ENCODE results near the gene ALKBH5. TPM values are rescaled to one million over a fixed set of nuclear protein-coding genes. Genes with fewer than 3 reads are reported as not detected.

Gene ALKBH5
- total RNA-seq, 4 donors from 2014 or later = 56.0 to 87.2 (median 76.4) TPM

DNA sequence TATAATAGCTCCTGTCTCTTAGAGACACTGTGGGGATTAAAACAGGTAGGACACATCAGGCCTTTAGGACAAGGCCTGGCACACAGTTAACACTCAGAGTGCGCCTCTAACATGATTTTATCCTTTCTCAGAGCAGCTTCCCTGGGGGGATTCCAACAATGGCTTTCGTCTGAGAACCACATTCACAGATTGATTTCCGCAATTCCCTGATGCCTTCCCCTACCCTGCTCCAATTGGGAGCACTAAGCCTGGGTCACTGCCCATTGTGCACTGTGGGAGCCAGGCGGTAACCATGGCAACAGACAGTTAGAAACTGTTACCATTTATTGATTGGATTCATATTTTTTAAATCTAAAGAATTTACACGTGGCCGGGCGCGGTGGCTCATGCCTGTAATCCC is 5.9 kb upstream of the ALKBH5 start:
- no peak overlapping the region for H3K4me3 ChIP-seq (ENCODE audit: low read depth, poor library complexity, severe bottlenecking)
- 86 to 87% methylated on average over 8 of the region's 8 CpGs for WGBS, 2 donors
- DNase-seq (ENCODE audit: low spot score in 2 of 2) = no peak
- intact Hi-C loops (cut with DNase I; ENCODE audit: low total_unique reads) = no loop called here
- TF ChIP-seq CTCF (IDR thresholded peaks at IDR 0.05) (no peak), POLR2A (IDR thresholded peaks at IDR 0.05) (no peak)

GRCh38 chr17:18179196-18179595 is 4.4 kb upstream of the ALKBH5 start:
- intact Hi-C loops (cut with DNase I; ENCODE audit: low total_unique reads) = no loop called here
- no peak overlapping the region for H3K4me3 ChIP-seq (ENCODE audit: low read depth, poor library complexity, severe bottlenecking)
- no peak for DNase-seq (ENCODE audit: low spot score in 2 of 2)
- WGBS, 2 donors = 79 to 94% methylated on average over 1 of the region's 1 CpG
- TF ChIP-seq POLR2A (IDR thresholded peaks at IDR 0.05) = no peak
- no peak for TF ChIP-seq CTCF (IDR thresholded peaks at IDR 0.05)

DNA sequence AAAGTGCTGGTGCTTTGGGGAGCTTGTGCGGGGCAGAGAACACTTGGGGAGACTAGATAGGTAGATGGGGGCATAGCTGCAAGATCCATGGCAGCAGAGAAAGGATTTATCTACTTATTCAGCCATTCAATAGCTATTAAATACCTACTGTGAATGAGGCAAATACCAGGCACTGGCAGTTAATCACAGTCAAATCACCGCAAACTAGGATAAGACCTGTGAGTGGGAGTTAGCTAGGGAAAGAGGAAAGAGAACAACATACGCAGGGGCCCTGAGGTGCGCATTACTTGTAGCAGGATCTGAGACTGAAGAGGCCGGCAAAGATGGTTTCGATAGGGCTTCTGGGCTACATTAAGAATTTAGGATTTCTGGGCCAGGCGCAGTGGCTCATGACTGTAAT is 3.8 kb upstream of the ALKBH5 start:
- intact Hi-C loops (cut with DNase I; ENCODE audit: low total_unique reads) = no loop called here
- 92 to 95% methylated on average over 7 of the region's 7 CpGs for WGBS, 2 donors
- TF ChIP-seq CTCF (IDR thresholded peaks at IDR 0.05) = no peak
- no peak for TF ChIP-seq POLR2A (IDR thresholded peaks at IDR 0.05)
- no peak overlapping the region for H3K4me3 ChIP-seq (ENCODE audit: low read depth, poor library complexity, severe bottlenecking)
- DNase-seq (ENCODE audit: low spot score in 2 of 2) = no peak

- H3K4me3 ChIP-seq (ENCODE audit: low read depth, poor library complexity, severe bottlenecking) = no peak overlapping the region
- DNase-seq (ENCODE audit: low spot score in 2 of 2) = no peak
- 47 to 59% methylated on average over 5 of the region's 5 CpGs for WGBS, 2 donors
- intact Hi-C loops (cut with DNase I; ENCODE audit: low total_unique reads) = no loop called here
- TF ChIP-seq CTCF (IDR thresholded peaks at IDR 0.05) = no peak
- no peak for TF ChIP-seq POLR2A (IDR thresholded peaks at IDR 0.05)
Observed at GRCh38 chr17:18181358-18181757, 2.3 kb upstream of the ALKBH5 start.

DNA sequence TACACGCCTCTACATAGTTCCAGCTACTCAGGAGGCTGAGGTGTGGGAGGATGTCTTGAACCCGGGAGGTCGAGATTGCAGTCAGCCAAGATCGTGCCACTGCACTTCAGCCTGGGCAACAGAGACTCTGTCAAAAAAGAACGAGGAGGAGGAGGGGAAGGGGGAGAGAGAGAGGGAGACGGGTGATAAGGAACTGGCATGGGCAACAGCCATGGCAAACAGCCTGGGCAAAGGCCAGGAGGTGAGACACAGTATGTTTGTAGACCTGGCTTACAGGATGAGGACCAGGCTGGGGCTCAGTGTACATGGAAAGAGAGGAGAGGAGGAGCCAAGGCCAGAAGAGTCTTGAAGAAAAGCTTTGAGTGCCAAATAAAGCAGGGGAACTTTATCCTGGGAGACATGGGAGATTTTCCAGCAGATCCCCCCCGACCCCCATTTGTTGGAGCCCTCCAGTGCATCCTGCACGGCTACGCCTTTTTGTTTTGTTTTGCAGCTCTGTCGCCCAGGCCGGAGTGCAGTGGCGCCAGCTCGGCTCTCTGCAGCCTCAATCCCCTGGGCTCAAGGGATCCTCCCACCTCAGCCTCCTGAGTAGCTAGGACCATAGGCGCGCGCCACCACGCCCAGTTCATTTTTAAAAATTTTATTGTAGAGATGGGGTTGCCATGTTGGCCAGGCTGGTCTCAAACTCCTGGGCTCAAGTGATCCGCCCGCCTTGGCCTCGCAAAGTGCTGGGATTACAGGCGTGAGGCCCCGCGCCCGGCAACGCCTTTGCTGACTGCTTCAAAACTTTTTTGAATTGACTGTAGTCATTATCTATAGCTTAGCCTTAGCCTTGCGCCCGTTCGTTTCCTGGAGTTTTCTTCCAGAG is 1.3 kb upstream of the ALKBH5 start:
- TF ChIP-seq POLR2A (IDR thresholded peaks at IDR 0.05) (no peak), CTCF (IDR thresholded peaks at IDR 0.05) (no peak)
- DNase-seq (ENCODE audit: low spot score in 2 of 2) = no peak
- H3K4me3 ChIP-seq (ENCODE audit: low read depth, poor library complexity, severe bottlenecking) = peak overlapping the region; percentile 29
- intact Hi-C loops (cut with DNase I; ENCODE audit: low total_unique reads) = no loop called here
- 12 to 14% methylated on average over 28 of the region's 28 CpGs for WGBS, 2 donors

- WGBS, 2 donors = 1 to 2% methylated on average over 17 to 33 of the region's 33 CpGs
- peak; percentile 77 to 97 for DNase-seq (ENCODE audit: low spot score in 2 of 2)
- TF ChIP-seq POLR2A (IDR thresholded peaks at IDR 0.05) (no peak), CTCF (IDR thresholded peaks at IDR 0.05) (no peak)
- H3K4me3 ChIP-seq (ENCODE audit: low read depth, poor library complexity, severe bottlenecking) = peak overlapping the region; percentile 29
- intact Hi-C loops (cut with DNase I; ENCODE audit: low total_unique reads) = no loop called here
Observed at GRCh38 chr17:18182978-18183333, 672 bp upstream of the ALKBH5 start.
